ENCODE results near the gene GPR146. TPM values are rescaled to one million over a fixed set of nuclear protein-coding genes. Genes with fewer than 3 reads are reported as not detected.

The GPR146 gene
- total and polyA plus RNA-seq, 2 of the 4 experiments (the other 2 are of a cell fraction): 2.2 to 3.4 TPM

GRCh38 chr7:1092161-1092632 is 47.9 kb downstream of the GPR146 start:
- H2AK9ac ChIP-seq (replicated peaks; ENCODE audit: low read depth, low read length, poor library complexity): no peak overlapping the region
- peaks cover 0 to 30% of the 10 kb centered on the region in 2 experiments; a peak in 2 of 4 replicates for H3K79me1 ChIP-seq (ENCODE audit: low read depth in 1 of 2, low read length in 2 of 2)
- H2BK5ac ChIP-seq (ENCODE audit: low read depth, low read length, poor library complexity, severe bottlenecking): no peak overlapping the region
- no peak overlapping the region for H4K91ac ChIP-seq (ENCODE audit: insufficient read depth, low read depth, low read length)
- H3K4me2 ChIP-seq (ENCODE audit: low read depth, low read length): no peak overlapping the region
- H4K20me1 ChIP-seq (ENCODE audit: insufficient read depth, low read length): peaks cover 6% of the 10 kb centered on the region
- no peaks in the 10 kb centered on the region for H3K27me3 ChIP-seq (ENCODE audit: control insufficient read depth, insufficient read depth, low read length)
- peaks cover 4% of the 10 kb centered on the region; the same call in 1 of the 2 replicates for H3K36me3 ChIP-seq (ENCODE audit: control insufficient read depth, insufficient read depth, low read length)
- H2AFZ ChIP-seq (replicated peaks; ENCODE audit: low read length, poor library complexity): no peak overlapping the region
- no peak overlapping the region for H4K8ac ChIP-seq (ENCODE audit: low read depth in 2 of 2, low read length in 2 of 2)
- in situ Hi-C loops (cut with MboI; ENCODE audit: low sequenced_read_pairs): no loop called here
- intact Hi-C loops (cut with micrococcal nuclease): no loop called here
- CTCF ChIA-PET: interaction anchor here (1.1 kb wide), 1 partner anchor 27 kb away, joined by 3 read pairs; no protein-coding TSS in a partner anchor
- H2AK5ac ChIP-seq (ENCODE audit: low read depth, low read length): no peak overlapping the region
- H3K14ac ChIP-seq (replicated peaks; ENCODE audit: low read depth, low read length): no peak overlapping the region
- H3K9me1 ChIP-seq (ENCODE audit: insufficient read depth, low read length): peaks cover 7% of the 10 kb centered on the region
- no peak overlapping the region for H3K4me3 ChIP-seq (ENCODE audit: insufficient read depth, low read depth, low read length)
- no peak overlapping the region for H2BK20ac ChIP-seq (ENCODE audit: low read depth, low read length)
- no peak overlapping the region for H3K18ac ChIP-seq (ENCODE audit: low read depth, low read length)
- no peak overlapping the region for H2BK120ac ChIP-seq (ENCODE audit: low read depth, low read length)
- ATAC-seq (ENCODE audit: low read depth) (no peak), DNase-seq (no peak)
- no peak overlapping the region for H2BK15ac ChIP-seq (ENCODE audit: low read depth, low read length)
- dilution Hi-C loops (cut with HindIII; ENCODE audit: low sequenced_read_pairs, unreplicated experiment): no loop called here
- no peak overlapping the region for H3K56ac ChIP-seq (ENCODE audit: extremely low read depth, insufficient read depth, low read length)
- no peak overlapping the region for H3K23ac ChIP-seq (ENCODE audit: low read depth, low read length)
- POLR2A ChIA-PET (ENCODE audit: unreplicated experiment): no interaction called here
- WGBS, 2 experiments (ENCODE audit: extremely low coverage in 2 of 2, insufficient read length in 1 of 2): 96% methylated on average over 39 of the region's 40 CpGs; no CpG with 5 or more reads in 1 of the 2 experiments
- H3K9me3 ChIP-seq (ENCODE audit: control insufficient read depth, insufficient read depth, low read length): no peaks in the 10 kb centered on the region
- no peak overlapping the region for H3K9ac ChIP-seq (ENCODE audit: low read depth, low read length)
- no peak overlapping the region for H3K4ac ChIP-seq (ENCODE audit: low read depth, low read length)
- H4K5ac ChIP-seq (ENCODE audit: low read depth, low read length): no peak overlapping the region
- BruUV-seq (replicated peaks): no TSS peak
- no peak for TF ChIP-seq RAD21 (IDR thresholded peaks at IDR 0.05; ENCODE audit: low read length)
- TF ChIP-seq BHLHE40 (IDR thresholded peaks at IDR 0.05; ENCODE audit: low read depth, low read length): no peak
- TF ChIP-seq, protein P1, sequence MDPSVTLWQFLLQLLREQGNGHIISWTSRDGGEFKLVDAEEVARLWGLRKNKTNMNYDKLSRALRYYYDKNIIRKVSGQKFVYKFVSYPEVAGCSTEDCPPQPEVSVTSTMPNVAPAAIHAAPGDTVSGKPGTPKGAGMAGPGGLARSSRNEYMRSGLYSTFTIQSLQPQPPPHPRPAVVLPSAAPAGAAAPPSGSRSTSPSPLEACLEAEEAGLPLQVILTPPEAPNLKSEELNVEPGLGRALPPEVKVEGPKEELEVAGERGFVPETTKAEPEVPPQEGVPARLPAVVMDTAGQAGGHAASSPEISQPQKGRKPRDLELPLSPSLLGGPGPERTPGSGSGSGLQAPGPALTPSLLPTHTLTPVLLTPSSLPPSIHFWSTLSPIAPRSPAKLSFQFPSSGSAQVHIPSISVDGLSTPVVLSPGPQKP (IDR thresholded peaks at IDR 0.05; ENCODE audit: borderline replicate concordance, low read depth, low read length): no peak
- no peak for TF ChIP-seq POLR2A (IDR thresholded peaks at IDR 0.05; ENCODE audit: low read depth, low read length)
- no peak for TF ChIP-seq MXI1 (IDR thresholded peaks at IDR 0.05; ENCODE audit: borderline replicate concordance, low read depth, low read length)
- no peak for TF ChIP-seq MAFK (IDR thresholded peaks at IDR 0.05; ENCODE audit: low read depth, low read length)
- TF ChIP-seq, protein P2, sequence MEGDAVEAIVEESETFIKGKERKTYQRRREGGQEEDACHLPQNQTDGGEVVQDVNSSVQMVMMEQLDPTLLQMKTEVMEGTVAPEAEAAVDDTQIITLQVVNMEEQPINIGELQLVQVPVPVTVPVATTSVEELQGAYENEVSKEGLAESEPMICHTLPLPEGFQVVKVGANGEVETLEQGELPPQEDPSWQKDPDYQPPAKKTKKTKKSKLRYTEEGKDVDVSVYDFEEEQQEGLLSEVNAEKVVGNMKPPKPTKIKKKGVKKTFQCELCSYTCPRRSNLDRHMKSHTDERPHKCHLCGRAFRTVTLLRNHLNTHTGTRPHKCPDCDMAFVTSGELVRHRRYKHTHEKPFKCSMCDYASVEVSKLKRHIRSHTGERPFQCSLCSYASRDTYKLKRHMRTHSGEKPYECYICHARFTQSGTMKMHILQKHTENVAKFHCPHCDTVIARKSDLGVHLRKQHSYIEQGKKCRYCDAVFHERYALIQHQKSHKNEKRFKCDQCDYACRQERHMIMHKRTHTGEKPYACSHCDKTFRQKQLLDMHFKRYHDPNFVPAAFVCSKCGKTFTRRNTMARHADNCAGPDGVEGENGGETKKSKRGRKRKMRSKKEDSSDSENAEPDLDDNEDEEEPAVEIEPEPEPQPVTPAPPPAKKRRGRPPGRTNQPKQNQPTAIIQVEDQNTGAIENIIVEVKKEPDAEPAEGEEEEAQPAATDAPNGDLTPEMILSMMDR (conservative IDR thresholded peaks at IDR 0.05; ENCODE audit: low read depth, low read length): no peak
- TF ChIP-seq SMC3 (IDR thresholded peaks at IDR 0.05; ENCODE audit: low read depth, low read length): no peak
- no peak for TF ChIP-seq CHD1 (IDR thresholded peaks at IDR 0.05; ENCODE audit: low read depth, low read length)
- H3K4me1 ChIP-seq (ENCODE audit: control insufficient read depth, insufficient read depth, low read length): peaks cover 18% of the 10 kb centered on the region
- no peak overlapping the region for H3K27ac ChIP-seq (ENCODE audit: insufficient read depth, low read length)
